HG03432 (cell line): ENCODE data around the gene TMCO4.

Experiments
- ATAC-seq: cut with Tn5 transposase; IDR thresholded peaks from one replicate; pipeline ENCODE4 v1.9.1; 2021; ENCODE audit warnings: mild to moderate bottlenecking, moderate library complexity; ENCODE audit not compliant: unreplicated experiment

TMCO4 gene

DNA sequence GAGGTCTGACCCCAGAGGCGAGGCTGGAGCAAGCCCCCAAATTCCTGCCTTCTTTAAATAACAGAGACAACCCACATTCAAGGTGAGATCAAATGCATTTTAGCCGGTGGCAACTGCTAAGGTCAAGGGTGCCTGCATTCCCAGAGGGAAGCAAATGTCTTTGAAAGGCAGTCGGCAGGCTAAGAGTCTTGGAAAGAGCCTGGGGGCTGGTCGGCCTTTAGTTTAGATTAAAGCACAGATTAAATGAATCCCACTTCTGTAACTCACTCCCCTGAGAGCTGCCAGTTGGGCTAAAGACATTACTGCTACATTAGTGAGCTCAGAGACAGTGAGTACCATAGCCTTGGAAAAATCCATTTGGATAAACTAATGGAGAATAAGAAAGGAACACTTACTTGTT lies 75.8 kb downstream of the TMCO4 start:
- ATAC-seq = no peak

DNA sequence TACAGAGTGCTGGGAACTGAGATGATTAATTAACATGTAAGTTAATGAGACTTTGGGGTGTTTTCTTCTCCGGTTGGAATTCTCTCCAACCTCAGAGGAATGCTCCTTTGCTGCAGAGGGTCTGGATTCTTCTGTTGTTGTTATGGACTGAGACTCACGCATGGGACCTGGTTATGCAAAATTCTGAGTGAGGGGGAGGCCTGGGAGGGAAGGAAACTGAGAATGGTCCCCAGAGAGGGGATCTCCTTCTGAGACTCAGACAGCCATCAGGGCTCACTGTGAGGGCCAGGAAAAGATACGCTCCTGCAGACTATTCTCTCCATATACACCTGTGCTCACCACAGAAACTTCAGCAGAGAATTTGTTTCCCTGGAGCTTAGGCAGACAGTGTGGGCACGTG lies 78.7 kb downstream of the TMCO4 start:
- ATAC-seq = no peak

DNA sequence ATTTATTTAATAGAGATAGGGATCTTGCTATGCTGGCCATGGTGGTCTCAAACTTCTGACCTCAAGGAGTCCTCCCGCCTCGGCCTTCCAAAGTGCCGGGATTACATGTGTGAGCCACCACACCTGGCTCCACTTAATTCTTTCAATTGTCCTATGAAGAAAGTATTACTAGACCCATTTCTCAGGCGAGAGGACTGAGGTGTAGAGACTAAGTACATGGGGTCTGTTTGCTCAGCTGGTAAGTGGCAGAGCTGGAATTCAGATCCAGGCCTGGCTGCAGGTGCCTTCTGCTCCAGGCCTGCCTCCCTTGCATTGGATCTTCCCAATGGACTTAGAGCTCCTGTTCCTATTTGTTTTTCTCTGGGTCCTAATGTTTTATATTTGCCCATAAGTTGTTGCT lies 79.5 kb downstream of the TMCO4 start:
- ATAC-seq = no peak

DNA sequence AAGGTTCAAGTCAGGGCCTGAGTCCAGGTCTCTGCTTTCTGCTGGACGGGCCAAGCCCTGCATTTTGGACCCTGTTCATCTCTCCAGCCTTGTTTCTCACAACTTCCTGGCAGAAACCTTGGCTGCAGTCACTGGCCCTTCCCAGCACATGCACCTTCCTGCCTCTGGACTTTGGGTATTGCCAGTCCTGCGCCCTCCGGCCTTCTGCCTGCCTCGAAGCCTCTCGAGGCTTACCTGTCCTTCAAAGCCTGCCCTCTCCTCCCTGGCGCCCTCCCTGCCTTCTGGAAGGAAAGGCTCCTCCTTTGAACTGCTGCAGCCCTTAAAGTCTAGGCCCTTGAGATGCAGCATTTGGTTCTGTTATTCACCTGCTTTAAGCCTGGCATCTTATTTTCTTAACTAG lies 82.2 kb downstream of the TMCO4 start:
- ATAC-seq = no peak

DNA sequence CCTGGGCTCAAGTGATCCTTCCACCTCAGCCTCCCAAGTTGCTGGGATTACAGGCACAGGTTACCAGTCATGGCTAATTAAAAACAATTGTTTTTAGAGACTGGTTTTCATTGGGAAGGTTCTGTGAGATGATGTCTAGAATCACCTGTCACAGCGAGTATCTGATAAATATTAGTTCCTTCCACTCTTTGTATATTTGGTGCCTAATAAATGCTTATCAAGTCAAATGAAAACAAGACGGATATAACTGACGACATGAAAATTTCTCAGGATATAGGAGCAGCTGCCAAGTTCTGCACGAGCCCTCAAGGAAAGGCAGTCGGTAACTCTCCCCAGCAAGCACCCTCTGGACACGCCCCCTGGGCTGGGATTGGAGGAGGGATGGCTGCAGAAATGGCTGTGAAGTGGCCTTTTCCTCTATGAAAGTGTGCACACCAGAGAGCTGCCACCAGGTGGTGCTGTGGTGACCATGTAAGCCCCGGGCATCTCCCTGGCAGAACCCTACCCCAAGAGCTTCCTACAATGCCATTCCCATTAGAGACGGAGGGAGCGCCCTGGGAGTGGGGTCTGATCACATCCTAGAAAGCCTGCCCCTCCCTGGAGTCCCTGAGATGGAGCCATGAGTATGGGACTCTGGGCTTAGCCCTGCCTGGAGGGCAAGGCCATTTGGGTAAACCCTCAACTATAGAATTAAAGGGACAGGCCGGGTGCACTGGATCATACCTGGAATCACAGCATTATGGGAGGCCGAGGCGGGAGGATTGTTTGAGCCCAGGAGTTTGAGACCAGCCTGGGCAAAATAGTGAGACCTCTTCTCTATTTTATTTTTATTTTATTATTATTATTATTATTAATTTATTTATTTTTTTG lies 84.1 kb downstream of the TMCO4 start:
- no peak for ATAC-seq

DNA sequence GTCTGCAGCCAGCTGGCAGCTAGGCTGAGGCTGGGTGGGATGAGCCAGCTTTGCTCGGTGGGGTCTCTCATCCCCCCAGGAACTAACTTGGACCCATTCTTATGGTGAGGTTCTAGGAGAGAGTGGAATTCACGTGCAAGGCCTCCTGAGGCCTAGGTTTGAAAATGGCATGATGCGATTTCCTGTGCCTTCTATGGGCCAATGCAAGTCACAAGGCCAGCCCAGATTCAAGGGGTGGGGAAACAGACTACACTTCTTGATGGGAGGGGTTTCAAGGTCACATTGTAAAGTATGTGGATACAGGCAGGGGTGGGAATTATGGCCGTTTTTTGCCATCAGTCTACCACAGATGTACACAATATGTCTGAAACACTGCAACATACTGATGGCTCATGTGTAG lies 86.8 kb downstream of the TMCO4 start:
- ATAC-seq = no peak

DNA sequence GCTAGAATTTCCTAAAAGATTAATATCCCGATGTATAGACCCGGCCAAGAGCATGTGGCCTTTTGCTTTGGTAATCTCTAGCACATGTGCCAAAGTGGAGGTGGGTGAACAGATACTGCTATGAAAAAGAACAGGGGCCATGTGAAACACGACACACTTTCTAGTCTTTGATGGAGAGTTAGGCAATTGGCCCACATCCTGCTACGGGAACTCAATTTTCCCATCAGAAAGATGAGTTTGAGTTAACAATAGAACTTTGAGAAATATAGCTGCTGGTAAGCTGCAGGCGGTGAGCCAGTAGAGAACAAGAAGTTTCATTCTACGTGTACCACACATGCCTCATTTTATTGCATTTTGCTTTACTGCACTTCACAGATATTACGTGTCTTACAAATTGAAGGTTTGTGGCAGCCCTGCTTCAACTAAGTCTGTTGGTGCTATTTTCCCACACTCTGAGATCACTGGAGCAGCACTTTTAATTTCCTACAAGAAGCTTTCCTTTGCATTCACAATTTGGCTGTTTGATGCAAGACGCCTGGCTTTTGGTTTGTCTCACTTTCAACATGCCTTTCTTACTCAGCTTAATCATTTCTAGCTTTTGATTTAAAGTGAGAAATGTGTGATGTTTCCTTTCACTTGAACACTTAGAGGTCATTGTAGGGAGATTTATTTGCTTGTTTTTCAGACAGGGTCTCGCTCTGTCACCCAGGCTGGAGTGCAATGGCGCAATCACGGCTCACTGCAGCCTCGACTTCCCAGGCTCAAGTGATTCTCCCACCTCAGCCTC lies 88.7 kb downstream of the TMCO4 start:
- peak; percentile 62 for ATAC-seq

DNA sequence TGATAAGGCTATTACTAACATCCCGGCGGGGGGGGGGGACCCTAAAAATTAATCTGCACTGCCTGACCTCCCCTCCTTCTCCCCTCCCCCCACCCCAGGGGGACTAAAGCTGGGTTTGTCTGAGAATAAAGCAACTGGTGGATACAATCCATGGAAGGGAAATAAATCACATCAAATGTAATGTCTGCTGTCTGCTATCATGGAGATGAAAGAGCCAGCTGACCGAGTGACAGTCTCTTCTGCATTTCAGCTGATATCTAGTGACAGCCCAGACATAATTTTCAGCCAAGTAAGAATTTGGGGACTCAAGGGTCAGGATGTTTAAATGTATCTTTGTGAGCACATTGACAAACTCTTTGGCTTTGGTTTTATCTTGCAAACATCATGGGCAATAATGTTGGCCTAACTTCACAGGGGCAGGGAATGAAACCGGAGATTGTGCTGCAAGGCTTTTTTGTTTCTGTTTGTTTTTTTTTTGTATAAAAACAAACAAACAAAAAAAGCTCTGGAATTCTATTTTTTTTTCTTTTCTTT lies 90.4 kb downstream of the TMCO4 start:
- ATAC-seq = no peak

DNA sequence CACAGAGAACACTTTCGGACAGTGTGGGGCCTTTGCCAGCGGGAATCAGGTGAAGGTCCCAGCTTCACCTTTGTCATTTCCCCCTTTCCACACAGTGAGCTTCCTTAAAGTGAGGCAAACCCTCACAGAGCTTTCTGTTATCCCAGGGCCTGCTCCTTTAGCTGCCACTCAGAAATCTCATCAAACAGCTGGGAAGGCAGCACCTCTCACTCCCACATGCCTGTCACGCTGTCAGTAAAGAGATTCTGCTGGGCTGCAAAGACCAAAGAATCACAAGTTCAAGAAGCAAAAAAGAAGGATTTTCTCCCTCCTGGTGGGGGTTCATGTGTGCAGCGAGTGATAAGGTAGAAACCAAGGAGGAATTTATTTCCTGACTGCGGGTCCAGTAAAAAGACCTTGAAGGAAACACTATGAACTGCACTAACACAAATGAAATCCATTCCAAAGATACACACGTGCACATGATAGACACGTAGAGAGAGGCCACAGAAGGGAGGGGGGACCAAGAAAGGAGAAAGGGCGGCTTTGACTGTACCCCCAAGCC lies 91.1 kb downstream of the TMCO4 start:
- no peak for ATAC-seq

DNA sequence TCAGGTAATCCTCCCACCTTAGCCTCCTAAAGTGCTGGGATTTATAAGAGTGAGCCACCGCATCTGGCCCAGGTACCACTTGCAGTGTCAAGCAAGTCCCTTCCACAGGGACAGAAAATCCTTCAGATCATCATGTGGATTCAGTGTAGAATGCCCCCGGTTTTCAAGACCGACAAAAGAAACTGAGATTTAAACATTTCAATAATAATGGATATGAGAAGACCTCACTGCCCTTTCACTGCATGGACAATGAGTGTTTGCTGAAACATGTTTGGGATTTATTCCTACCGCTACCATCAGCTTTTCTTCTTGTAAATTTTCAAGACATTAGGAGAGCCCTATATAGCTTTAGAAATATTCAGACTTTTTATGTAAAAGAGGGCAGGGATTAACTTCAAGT lies 93.6 kb downstream of the TMCO4 start:
- no peak for ATAC-seq

DNA sequence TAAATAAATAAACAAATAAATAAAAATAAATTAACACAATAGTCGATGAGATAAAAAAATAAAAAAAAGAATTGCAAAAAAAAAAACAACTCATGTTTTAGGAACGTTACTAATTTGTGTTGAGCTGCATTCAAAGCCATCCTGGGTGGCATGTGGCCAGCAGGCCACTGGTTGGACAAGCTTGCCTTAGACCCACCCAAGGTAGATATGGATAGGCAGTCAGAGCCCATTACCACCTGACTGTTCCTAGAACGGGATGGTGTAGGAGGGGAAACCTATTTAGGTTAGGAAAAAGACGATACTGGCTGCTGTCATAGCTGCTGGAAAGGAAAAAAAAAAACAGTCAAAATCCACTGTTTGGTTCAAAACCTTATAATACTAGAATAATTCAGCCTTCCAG lies 94.3 kb downstream of the TMCO4 start:
- no peak for ATAC-seq

DNA sequence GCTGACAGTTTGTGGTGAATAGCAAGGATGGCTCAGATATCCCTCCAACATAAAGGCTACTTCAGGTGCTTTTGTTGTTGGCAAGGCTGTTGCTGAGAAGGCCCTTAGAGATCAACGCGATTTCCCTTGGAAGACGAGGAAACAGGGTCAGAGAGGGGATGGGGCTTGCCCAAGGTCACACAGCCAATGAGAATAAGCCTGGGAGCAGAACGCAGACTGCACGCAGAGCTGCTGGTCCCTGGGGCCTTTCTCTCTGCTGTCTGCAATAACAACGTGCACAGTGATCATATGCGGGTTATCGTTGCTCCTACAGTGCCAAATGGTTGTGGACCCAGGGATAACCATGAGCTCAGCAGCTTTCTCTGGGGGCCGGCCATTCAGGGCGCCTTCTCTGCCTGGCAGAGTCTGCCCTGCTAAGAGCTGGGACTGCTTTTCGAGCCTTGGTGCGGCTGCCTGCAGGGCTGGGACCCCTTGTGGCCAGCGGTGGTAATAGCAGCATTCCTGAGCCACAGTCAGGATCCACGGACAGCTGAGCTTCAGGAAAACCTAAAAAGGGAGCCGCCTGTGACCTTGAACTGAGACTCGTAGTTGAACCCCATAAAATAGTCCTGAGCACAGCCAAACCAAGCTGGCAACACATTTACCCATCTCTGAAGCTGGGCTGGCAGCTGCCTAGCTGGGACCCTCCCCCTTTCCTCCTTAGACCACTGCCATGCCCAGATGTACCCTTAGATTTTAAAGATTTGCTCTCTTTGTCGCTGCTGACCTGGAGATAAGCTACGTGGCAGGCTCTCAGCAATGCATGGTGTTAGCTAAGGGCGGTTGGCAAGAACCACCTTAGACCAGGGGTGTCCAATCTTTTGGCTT lies 95.2 kb downstream of the TMCO4 start:
- no peak for ATAC-seq

DNA sequence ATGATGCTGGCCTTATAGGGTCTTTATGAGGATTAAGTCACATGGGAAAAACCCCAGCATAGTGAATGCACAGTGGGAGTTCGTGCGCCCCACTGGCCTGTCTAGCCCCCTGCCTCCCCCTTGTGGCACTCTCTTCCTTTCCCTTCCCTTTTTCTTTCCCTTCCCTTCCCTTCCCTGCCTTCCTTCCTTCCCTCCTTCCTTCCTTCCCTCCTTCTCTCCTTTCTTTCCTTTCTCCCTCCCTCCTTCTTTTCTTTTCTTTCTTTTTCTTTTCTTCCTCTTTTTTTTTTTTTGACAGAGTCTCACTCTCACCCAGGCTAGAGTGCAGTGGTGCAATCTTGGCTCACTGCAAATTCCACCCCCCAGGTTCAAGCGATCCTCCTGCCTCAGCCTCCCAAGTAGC lies 96.4 kb downstream of the TMCO4 start:
- no peak for ATAC-seq

DNA sequence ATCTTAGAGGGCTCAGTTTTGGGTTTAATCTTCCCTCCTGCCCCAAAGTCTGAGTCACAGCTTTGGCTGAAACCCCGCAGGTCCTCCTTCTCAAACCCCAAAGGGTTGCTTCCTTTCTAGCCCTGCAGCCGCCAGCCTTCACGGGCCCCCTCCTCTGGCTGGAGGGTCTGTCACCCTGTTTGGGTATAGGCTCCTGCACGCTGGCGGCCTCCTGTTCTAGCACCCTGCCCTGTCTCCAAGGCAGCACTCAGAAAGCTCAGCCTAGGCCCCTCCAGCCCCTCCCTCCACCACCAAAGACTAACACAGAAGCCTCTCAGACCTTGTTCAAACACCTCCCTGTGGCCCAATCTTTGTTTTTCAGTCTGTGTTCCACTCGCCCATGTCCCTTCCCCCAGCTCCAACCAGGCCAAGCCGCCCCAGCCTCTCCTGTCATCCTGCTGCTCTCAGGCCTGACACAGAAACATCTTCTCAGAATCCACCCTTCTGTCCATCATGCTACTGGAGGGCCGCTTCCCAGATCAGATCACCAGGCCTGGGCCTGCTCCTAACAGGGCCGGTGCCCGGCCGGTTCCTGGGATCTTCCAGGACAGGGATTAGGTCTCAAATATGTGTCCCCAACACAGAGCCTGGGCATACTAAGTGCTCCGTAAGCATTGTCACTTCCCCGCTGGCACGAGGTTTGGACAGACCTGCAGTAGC lies 99.5 kb downstream of the TMCO4 start:
- ATAC-seq = no peak

DNA sequence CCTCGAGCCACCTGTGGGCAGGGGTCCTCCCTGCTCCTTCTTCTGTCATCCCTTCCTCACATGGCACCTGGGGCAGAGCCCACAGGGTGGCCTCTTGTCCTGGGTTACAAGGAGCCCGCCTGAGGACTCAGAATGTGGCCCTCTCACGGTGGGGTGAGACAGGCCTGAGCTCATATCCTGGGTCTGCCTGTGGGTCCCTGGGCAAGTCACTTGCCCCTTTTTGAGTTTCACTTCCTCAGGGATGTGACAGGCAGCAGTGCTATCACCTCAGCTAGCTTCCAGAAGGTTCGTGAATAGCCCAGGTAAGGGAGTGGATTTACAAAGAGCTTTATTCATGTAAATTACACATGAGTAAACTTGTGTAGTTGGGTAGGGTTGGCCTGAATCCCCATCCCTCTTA lies 101.5 kb downstream of the TMCO4 start:
- no peak for ATAC-seq

DNA sequence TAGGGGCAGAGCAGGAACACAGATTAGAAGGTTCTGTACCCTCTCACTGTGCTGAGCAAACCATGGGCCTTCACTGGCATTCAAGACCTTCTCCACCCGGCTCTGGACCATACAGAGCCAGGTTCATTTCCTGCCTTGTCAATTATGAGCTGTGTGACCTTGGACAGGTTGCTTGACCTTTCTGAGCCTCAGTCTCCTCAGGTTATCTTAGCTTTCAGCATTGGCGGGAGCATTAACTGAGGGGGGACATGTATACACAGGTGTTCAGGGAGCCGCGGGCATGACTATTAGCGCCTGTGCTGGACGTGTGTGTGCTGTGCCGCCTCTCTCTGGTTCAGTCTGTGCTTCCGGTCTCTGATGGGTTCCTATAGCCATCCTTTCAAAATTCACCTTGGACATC lies 102.9 kb downstream of the TMCO4 start:
- ATAC-seq = no peak

DNA sequence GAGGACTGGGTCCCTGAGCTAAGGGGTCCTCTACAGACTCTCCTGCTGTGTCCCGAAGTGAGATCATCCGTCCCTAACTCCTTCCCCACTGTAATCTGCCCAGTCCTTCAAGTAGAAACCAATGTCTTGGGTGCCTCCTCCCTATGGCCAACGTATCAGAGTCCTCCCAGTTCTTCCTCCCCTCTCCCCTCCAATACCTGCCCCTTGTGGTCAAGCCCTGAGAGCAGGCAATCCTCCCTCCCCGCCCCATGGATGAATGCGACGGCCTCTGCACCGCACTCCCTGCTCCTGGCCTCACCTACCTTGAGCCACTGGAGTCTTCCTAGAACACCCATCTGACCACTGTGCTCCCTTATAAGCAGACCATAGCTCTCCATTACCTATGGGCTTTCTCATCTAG lies 103.9 kb downstream of the TMCO4 start:
- ATAC-seq = no peak

DNA sequence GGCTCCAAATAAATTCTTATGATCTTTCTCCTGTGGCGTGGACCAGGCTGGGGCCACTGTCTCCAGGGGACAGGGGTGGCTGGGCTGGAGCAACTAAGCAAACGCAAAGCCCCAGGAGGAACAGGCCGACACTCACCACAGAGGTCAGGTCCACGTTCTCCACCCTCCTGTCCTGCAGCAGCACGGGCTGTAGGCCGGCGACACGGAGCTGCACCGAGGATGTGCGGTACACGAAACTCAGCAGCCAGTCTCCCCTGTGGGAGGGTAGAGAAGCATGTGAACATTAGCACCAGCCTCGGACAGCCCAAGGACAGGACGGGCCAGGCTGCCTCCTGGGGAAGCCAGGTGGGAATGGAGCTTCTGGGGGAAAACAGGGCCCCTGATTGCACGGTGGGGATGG lies 105.4 kb downstream of the TMCO4 start:
- no peak for ATAC-seq

DNA sequence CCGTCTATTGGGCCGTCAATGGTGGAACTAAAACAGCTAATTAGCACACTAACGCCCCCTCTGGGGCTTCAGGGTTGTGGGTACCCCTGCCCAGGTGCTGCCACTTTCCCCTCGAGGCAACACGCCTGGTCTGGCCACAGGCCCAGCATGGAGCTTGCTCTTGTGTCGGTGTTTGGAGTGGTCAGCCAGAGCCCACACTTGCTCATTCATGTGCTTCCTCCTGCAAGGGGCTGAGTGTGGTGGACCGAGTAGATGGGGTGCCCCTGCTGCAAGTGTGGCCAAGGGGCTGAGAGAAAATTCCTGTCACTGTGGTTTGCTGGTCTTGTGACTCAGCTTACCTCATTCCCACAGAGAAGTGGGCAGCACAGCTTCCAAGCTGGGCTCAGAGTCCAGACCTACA lies 109.4 kb downstream of the TMCO4 start:
- no peak for ATAC-seq

DNA sequence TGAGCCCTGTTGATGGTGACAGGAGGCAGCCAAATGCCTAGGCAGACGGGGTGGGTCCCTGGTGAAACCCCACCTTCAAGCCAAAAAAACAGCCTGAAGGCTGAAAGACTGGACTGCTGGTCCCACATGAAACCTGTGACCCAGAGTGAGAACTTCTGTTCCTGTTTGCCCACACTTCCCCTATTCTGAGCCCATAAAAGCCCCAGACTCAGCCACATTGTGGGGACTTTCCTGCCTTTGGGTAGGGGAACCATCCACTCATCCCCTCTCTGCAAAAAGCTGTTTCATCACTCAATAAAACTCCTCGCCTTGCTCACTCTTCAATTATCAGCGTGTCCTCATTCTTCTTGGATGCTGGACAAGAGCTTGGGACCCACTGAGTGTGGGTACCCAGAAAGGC lies 109.9 kb downstream of the TMCO4 start:
- no peak for ATAC-seq
